GM12874 (cell line): ENCODE results near the gene LY6G5C.

Source experiments
- TF ChIP-seq, protein P1 (sequence below): IDR thresholded peaks from 2 replicates; pipeline ENCODE4 v1.5.1; 2011; ENCODE audit warnings: low read depth, mild to moderate bottlenecking, control low read depth, low read length, moderate library complexity; ENCODE audit not compliant: insufficient read depth

The LY6G5C gene

DNA sequence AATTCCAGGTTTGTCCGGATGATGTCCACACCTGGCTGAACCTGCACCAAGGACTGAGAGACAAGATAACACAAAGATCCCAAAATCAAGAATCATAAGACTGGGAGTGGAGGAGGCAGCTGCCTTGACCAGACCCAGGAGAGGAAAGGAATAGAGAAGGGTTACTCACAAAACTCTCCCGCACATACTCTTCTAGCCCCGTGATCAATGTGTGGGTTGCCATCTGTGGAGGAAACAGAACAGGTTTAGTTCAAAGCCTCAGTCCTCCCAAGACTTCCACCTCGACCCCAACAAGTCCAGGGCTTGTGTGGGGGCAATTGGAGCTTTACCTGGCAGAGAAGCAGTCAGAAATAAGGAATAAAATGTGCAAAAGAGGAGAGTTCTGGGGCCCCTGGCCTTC is 39.5 kb downstream of the LY6G5C start:
- TF ChIP-seq, protein P1, sequence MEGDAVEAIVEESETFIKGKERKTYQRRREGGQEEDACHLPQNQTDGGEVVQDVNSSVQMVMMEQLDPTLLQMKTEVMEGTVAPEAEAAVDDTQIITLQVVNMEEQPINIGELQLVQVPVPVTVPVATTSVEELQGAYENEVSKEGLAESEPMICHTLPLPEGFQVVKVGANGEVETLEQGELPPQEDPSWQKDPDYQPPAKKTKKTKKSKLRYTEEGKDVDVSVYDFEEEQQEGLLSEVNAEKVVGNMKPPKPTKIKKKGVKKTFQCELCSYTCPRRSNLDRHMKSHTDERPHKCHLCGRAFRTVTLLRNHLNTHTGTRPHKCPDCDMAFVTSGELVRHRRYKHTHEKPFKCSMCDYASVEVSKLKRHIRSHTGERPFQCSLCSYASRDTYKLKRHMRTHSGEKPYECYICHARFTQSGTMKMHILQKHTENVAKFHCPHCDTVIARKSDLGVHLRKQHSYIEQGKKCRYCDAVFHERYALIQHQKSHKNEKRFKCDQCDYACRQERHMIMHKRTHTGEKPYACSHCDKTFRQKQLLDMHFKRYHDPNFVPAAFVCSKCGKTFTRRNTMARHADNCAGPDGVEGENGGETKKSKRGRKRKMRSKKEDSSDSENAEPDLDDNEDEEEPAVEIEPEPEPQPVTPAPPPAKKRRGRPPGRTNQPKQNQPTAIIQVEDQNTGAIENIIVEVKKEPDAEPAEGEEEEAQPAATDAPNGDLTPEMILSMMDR, result no peak

DNA sequence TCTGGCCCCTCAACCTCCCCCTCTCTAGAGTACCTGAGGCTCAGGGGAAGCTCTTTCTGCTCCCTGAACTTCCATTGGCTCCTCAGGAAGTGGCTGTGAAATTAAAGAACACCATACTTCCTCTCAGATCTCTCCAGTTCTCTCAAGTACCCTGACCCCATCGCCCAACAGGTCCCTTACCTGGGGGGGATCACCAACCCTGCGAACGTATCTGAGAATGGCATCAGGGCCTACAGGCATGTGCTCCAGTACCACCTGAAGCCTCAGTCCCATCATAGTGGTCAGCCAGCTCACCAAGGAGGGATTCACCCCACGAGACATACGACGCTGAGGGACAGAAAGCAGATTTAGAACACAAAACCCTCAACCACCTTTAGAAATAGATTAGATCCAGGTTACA is 40.3 kb downstream of the LY6G5C start:
- TF ChIP-seq, protein P1, result no peak

DNA sequence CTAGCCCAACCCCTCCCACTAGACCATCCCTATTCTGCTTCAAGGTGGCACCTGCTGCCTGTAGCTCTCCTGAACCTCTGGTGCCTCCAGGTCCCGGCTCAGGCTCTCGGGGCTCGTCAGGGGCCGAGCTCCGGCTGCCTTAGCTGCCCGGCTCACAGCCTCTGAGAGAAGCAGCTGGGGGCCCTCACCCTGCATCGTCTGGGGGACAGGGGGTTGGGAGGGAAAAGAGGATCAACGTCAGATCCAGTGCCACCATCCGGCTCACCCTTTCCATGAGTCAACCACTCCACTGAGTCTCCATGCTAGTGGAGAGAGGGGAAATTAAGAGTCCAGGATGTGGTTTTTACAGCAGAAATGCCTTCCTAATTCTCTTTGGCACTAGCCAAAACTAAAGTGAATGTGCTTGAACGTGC is 41.4 kb downstream of the LY6G5C start:
- TF ChIP-seq, protein P1, result no peak

DNA sequence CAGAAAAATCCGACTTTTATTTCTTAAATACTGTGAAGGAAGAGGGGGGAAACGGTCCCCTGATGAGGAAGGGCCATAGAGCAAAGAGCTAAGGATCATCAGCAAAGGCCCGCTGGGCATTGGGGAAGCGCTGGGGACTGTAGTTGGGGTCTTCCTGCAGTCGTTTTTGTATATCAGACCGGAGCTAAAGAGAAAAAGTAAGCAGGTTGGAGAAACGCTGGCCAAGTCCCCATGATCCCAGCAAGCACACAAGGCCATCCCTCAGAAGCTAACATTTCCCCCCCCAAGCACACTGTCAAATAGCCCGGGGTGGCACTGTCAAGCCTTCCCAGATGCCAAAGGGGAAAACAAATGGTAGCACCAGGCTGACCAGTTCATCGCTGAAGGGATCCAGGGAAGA is 41.8 kb downstream of the LY6G5C start:
- TF ChIP-seq, protein P1, result no peak

DNA sequence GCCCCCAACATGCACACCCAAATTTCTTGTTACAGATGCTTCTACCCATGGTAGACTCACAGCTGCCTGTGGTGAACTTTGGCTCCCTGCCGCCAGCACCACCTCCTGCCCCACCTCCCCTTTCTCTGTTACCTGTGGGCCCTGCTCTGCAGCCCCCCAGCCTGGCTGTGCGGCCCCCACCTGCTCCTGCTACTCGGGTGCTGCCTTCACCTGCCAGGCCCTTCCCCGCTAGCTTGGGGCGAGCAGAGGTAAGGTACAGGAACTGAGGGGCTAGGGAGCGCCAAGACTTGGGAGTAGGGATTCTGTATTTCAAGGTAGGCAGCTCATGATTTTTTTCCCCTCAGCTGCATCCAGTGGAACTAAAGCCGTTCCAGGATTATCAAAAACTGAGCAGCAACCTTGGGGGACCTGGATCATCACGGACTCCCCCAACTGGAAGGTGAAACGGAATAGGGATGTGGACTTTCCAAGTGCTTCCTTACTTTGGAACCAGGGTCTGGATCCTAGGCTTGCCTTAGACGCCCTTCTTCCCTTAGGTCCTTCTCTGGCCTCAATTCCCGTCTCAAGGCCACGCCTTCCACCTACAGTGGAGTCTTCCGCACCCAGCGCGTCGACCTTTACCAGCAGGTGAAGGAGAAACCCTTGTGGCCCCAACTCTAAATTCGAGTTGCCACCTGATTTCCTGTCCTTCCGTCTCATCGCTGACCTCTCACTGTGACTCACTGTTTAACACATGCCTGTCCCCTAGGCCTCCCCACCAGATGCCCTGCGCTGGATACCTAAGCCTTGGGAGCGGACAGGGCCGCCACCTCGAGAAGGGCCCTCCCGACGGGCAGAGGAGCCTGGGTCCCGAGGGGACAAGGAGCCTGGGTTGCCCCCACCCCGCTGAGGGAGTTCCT is 43.9 kb downstream of the LY6G5C start:
- TF ChIP-seq, protein P1, result no peak

DNA sequence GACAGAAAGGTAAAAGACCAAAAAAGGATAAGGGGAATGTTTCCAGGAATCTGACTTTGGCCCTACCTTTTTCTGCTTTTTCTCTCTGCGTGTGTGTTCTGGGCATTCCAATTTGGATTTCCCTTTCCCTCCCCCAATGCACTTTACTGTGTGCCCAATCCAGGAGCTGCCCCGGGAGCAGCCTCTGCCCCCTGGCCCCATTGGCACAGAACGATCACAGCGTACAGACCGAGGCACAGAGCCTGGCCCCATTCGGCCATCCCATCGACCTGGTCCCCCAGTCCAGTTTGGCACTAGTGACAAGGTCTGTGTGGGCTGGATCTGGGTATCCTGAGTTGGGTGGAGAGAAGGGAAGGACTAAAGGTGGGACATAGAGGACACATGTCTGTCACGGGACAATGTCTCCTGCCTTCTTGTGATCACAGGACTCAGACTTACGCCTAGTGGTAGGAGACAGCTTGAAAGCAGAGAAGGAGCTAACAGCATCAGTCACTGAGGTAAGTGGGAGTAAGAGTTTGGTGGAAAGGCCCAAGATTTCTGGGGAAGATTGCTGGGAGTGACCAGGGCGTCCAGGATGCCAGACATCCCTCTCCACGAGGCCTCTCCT is 45.8 kb downstream of the LY6G5C start:
- TF ChIP-seq, protein P1, result no peak

DNA sequence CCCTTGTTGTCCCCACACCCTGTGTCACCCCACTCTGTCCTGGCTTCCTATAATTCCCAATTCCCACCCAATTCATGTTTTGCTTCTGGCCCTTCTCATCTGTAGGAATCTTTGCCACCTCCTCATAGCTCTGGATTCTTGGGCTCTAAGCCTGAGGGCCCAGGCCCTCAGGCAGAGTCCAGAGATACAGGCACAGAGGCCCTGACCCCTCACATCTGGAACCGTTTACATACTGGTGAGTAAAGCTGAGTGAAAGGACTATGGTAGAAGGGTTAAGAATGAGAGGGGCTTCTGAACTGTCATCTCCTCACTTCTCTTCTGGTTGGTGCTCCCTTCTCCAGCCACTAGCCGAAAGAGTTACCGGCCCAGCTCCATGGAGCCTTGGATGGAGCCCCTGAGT is 46.7 kb downstream of the LY6G5C start:
- TF ChIP-seq, protein P1, result no peak
